GM12875 (cell line): Measurements from ENCODE around the gene SF3A2.

Experiments
- H3K4me3 ChIP-seq: one replicate; pipeline ENCODE4 v1.5.1; 2011; ENCODE audit warnings: low read depth, low read length, control low read depth
- CTCF ChIP-seq: IDR thresholded peaks from 2 replicates; pipeline ENCODE4 v1.5.1; 2011; ENCODE audit warnings: low read depth, mild to moderate bottlenecking, control low read depth, inconsistent platforms, low read length, moderate library complexity, borderline replicate concordance; ENCODE audit not compliant: insufficient read depth

The SF3A2 gene

GRCh38 chr19:2192862-2193261 is 43.8 kb upstream of the SF3A2 start:
- TF ChIP-seq CTCF: no peak
- no peak overlapping the region for H3K4me3 ChIP-seq

GRCh38 chr19:2193807-2194206 is 42.8 kb upstream of the SF3A2 start:
- TF ChIP-seq CTCF: no peak
- H3K4me3 ChIP-seq: no peak overlapping the region

GRCh38 chr19:2194513-2195078 is 42.0 kb upstream of the SF3A2 start:
- no peak overlapping the region for H3K4me3 ChIP-seq
- TF ChIP-seq CTCF: no peak

GRCh38 chr19:2195361-2195760 is 41.3 kb upstream of the SF3A2 start:
- no peak for TF ChIP-seq CTCF
- no peak overlapping the region for H3K4me3 ChIP-seq

- no peak for TF ChIP-seq CTCF
- H3K4me3 ChIP-seq: no peak overlapping the region
Measured at GRCh38 chr19:2195914-2196313, 40.7 kb upstream of the SF3A2 start.

GRCh38 chr19:2197270-2197669 is 39.4 kb upstream of the SF3A2 start:
- TF ChIP-seq CTCF: no peak
- no peak overlapping the region for H3K4me3 ChIP-seq

GRCh38 chr19:2198317-2198716 is 38.3 kb upstream of the SF3A2 start:
- H3K4me3 ChIP-seq: no peak overlapping the region

More at GRCh38 chr19:2198317-2198716, 38.3 kb upstream of the SF3A2 start:
- TF ChIP-seq CTCF: no peak
